Hematopoietic multipotent progenitor cell (in vitro differentiated cells): ENCODE measurements around the gene WNT7B. TPM values are rescaled to one million over a fixed set of nuclear protein-coding genes. Genes with fewer than 3 reads are reported as not detected.

ENCODE experiments used
- DNase-seq, 3 donors: peaks; one replicate each; pipeline ENCODE4 v3.0.0-alpha.2; 2011 to 2015; ENCODE audit warnings: low read depth in 2 of 3, low spot score in 2 of 3
- total RNA-seq: library from RNA; depleted of rRNA; stranded (reverse); fragments of >200 nt; gene quantifications from one replicate; pipeline ENCODE4 v1.2.3, GENCODE V29; 2012

WNT7B gene
- total RNA-seq, 1 donor = under 0.01 TPM

DNA sequence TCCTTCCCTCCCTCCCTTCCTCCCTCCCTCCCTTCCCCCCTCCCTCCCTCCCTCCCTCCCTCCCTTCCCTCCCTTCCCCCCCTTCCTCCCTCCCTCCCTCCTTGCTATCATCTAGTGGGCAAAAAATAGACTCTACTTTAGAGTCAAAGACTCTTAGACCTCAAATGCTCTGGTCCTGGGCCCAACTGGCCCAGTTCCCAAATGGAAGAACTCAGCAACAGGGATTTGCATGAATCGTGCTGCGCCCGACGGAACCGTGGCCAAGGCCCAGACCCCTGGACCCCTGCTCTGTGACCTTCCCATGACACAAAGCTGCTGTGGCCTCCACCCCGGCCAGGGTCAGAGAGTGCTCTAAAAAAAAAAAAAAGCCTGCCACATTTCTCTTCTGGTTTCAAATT lies 97.4 kb downstream of the WNT7B start:
- DNase-seq = no peak

DNA sequence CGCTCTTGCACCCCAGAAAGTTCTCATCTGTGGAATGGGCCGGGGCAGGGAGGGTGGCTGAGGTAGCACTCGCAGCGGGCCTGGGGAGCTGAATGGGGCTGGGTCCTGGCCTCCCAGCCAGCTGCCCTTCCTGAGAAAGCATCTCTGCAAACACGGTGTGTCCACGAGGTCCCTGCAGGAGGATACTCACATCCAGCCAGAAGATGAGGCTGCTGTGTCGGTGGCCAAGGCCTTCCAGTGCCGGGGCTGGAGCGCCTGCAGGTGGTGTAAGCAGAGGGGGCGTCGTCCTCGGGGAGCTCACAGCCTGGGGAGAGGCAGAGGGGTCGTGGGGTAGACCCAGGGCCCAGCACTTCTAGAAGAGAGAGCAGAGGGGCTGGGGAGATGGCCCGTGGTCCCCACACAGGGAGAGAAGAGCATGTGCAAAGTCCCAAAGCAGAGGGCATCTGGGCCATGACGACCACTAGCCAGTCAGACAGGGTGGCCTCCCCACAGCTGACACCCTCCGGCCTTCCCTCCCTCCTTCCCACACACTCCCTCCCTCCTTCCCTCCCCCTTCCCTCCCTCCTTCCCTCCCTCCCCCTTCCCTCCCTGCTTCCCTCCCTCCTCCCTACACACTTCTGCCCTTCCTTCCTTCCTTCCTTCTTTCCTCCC lies 97.9 kb downstream of the WNT7B start:
- DNase-seq = no peak

GRCh38 chr22:45878051-45878781 lies 98.7 kb downstream of the WNT7B start:
- no peak for DNase-seq

GRCh38 chr22:45877651-45878050 lies 99.3 kb downstream of the WNT7B start:
- DNase-seq = no peak

GRCh38 chr22:45877036-45877380 lies 100.0 kb downstream of the WNT7B start:
- no peak for DNase-seq

DNA sequence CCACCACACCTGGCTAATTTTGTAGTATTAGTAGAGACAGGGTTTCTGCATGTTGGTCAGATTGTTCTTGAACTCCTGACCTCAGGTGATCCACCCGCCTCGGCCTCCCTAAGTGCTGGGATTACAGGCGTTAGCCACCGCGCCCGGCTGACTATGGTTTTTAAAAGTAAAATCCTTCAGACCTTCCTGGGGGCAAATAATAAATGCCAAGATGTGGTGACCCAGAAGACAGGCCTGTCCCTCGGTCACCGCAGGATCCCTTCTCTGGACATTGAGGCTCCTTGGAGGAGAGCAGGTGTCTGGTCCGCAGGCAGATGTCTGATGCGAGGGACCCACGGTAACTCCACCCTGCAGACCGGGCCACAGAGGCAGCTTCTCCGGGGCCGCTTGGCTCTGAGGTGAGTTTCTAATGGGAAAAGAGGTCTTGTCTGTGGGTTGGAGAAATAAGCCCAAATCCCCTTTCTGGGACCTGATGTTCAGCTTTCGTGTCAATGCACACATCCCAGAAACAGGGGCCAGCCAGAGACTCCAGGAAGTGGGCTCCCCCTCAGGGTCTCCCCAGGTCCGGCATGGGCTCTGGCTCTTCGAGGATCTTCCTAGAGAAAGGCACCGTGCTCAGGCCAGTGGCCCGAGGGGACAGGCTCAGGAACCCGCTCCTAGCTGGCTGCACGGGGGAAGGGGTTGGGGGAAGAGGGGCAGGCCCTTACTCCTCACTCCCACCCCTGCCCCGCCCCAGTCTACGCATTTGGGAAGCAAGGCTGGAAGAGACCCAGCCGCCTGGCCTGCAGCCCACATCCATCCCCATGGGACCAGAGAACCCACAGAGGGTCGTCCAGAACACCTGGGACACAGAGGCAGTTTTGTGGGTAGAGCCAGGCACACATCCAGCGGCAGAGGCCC lies 100.6 kb downstream of the WNT7B start:
- no peak for DNase-seq

DNA sequence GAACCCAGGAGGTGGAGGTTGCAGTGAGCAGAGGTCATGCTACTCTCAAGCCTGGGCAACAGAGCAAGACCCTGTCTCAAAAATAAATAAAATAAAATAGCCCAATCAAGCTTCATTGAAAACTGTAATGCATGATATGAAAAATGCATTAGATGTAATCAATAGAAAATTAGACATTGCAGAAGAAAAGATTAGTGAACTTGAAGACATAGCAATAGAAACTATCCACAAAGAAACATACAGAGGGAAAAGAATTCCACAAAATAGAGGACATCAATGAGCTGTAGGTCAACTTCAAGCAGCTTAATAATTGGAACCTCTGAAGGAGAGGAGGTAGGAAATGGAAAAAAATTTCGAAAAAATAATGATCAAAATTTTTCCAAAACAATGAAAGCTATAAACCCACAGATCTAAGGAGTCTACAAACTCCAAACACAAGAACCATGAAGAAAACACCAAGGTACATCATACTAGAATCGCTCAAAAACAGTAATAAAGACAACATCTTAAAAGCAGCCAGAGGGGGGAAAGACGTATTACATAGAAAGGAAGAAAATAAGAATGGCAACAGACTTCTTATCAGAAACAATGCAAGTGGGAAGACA lies 104.2 kb downstream of the WNT7B start:
- no peak for DNase-seq

- no peak for DNase-seq
Observed at GRCh38 chr22:45871721-45872120, 105.2 kb downstream of the WNT7B start.

Other genes starting within 250 kb of the WNT7B start
- 12.7 TPM for gene PPARA, start 173.4 kb upstream of the WNT7B start, total RNA-seq